HT-29 (cell line): ENCODE data around the gene CPVL. TPM values are rescaled to one million over a fixed set of nuclear protein-coding genes. Genes with fewer than 3 reads are reported as not detected.
A peak's percentile ranks its signal among the peaks of the same experiment; 100 is the strongest.

ENCODE experiments used
- DNase-seq: peaks from one replicate; pipeline ENCODE4 v3.0.0-alpha.2; 2015; ENCODE audit warnings: low spot score
- total RNA-seq: library from RNA; depleted of rRNA; stranded (reverse); fragments of >200 nt; shearing (Covaris generic); gene quantifications from 2 replicates; pipeline ENCODE4 v1.2.3, GENCODE V29; 2014

Gene CPVL
- total RNA-seq, 1 experiment from 2014 or later: 1.8 TPM

- DNase-seq: no peak
These were observed 10.6 kb upstream of the CPVL start for GRCh38 chr7:29156907-29157452.

GRCh38 chr7:29154076-29154475 is 7.7 kb upstream of the CPVL start:
- DNase-seq: no peak

DNA sequence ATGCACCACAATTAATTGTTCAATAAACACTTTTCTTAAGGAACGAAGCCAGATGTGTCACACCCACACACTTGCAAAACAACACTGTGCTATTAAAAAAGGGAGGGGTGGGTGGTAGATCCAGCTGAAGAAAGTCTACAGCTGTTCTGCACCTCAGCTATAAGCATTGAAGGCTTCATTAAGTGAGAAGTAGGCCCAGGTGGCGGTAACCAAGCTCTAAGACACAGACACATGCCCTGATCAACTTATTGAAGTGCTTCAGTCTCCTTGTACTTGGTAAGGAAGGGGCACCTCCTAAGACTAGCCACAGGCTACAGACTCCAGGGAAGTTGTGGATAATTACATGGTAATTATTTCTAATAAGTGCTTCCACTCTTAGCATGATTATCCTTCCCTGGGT is 4.5 kb upstream of the CPVL start:
- no peak for DNase-seq

DNA sequence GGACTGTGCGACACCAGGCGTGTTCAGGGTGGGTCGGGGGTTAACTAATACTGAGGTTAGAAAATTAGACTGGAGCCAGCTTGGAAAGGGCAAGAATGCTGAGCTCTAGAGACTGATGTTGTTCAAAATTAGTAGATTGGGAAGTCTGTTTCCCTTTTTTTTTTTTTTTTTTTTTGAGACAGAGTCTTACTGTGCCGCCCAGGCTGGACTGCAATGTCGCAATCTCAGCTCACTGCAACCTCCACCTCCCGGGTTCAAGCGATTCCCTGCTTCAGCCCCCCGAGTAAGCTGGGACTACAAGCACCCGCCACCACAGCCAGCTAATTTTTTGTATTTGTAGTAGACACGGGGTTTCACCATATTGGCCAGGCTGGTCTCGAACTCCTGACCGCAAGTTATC is 2.7 kb upstream of the CPVL start:
- DNase-seq: no peak

GRCh38 chr7:29147821-29148220 is 1.5 kb upstream of the CPVL start:
- DNase-seq: no peak

- DNase-seq: peak; percentile 30
These were observed 712 bp upstream of the CPVL start for GRCh38 chr7:29146888-29147609.

- DNase-seq: no peak
These were observed 732 bp downstream of the CPVL start for GRCh38 chr7:29145553-29146056.

DNA sequence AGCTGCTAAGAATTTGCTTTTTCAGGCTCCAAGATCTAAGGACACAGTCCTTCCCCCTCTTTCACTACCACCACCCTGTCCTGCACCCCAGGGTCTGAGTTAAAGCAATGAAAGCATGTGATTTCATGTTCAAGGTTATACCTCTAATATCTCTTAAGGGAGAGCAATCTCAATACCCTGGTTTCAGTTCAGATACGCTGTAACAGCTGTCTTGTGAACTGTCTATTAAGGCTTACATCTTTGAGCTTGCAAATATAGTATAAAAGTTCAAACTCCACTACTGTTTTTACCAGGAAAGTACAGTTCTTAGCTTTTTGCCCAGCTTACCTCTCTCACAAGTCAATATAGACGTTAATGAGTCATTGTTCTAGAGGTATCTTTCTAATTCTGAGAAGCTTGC is 2.6 kb downstream of the CPVL start:
- no peak for DNase-seq

DNA sequence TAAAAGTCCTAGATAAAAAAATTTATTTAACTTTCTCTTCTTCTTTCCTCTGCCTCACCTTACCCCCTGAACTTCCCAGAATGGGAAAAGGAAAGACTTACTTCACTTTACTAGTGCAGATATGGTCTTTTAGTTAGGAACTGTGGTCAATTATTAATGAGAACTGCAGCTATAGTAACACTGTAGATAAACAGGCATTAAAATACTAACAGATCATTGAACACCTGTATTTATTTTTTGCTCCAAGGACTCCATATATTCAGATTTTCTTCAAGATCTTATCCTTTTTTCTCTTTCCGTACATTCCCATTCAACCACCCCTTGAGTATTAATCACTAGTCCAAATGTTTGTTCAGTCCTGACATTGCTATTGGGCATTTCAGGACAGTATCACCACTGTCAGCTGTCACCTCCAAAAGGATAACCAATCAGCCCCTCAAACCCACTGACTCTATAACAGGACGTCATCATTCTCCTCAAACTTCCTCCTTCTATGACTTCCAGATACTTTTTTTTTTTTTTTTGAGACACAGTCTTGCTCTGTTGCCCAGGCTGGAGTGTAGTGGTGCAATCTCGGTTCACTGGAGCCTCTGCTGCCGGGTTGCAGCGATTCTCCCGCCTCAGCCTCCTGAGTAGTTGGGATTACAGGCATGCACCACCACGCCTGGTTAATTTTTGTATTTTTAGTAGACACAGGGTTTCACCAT is 4.2 kb downstream of the CPVL start:
- peak; percentile 46 for DNase-seq

DNA sequence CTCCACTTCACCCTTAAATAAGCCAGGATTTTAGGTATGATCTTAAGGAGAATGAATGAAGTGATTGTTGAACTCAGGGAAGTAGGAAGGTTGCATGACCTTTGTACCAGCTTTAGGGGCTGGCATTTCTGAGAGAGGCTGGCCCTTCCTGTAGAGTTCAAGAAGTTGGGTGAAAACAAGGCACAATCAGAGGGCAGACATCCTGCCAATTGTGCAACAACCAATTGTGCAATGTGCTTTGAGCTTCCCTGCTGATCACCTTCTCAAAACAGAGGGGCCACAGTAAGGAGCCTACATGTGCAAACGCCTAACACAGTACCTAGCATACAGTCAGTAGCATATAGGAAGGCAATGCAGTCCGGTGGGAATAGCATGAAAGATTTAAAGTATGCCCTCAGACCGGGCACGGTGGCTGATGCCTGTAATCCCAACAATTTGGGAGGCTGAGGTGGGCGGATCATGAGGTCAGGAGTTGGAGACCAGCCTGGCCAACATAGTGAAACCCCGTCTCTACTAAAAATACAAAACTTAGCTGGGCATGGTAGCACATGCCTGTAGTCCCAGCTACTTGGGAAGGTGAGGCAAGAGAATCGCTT is 5.4 kb downstream of the CPVL start:
- peak; percentile 38 for DNase-seq

DNA sequence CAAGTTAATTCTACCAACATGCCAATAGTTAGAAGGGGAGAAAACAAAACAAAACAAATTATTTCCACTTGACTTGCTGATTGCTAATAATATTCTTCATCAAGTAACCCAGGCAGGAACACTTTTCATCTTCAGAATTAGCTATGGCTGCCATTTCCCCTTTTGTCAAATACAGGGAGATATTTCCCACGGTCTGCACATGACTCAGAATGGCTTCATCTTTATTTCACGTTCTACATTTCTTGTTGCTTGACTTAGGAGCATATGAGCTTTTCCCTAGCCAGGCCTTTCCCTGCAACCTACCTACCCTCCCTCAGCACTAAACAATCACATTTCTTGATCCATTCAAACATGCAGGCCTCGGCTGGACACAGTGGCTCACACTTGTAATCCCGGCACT is 6.5 kb downstream of the CPVL start:
- DNase-seq: no peak

- DNase-seq: no peak
These were observed 7.1 kb downstream of the CPVL start for GRCh38 chr7:29139191-29139590.

- DNase-seq: no peak
These were observed 7.7 kb downstream of the CPVL start for GRCh38 chr7:29138588-29138987.

DNA sequence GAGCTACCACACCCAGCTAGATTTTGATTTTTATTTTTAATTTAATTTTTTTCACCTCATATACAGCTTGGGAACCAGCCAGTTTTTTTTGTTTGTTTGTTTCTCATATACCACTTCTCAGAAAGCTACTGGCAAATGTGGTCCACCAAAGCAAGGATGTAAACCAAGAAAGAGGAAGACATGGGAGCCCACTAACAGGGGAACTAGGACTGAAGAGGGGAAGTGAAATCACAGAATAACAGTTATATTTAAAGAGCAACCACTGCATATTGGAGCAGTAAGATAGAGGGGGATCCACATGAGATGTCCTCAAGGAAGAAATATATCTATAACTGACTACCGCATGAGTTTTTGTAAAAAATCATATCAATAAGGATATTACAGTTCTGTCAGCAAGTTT is 10.5 kb downstream of the CPVL start:
- DNase-seq: no peak

DNA sequence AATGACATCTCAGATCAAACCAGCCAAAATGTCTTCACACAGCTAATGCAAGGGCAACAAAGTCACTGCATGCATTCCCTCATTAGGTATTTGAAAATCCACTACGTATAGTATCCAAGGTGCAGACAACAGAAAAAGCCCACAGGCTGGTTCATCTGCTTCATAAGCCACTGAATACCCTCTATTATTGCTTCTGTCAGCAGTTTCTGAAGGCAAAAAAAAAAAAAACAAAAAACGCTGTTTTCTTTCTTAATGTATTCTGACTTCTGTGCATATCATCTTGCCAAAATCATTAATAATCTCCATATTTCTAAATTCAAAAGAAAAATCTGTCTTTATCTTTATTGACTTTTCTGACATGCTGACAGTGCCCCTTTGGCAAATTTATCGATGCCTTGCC is 13.4 kb downstream of the CPVL start:
- no peak for DNase-seq

GRCh38 chr7:29131678-29132077 is 14.7 kb downstream of the CPVL start:
- no peak for DNase-seq

GRCh38 chr7:29130096-29130495 is 16.2 kb downstream of the CPVL start:
- no peak for DNase-seq

DNA sequence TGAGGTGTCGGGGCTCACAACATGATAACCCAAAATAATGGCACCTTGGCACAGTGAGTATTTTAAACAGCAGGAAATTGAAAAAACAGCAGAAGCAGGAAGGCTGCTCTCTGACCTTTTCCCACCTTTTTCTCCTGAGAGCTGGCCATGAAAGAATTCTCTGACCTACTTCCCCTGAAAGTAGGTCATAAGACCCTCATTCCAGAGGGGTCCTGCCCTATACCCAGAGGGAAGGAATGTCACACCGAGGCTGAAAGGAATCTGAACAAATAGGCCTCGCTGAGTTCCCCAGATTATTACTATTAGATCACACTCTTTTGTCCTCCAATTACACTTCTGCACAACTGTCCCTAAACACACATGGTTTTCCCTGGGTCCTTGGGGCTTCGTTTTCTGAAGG is 18.8 kb downstream of the CPVL start:
- DNase-seq: no peak

DNA sequence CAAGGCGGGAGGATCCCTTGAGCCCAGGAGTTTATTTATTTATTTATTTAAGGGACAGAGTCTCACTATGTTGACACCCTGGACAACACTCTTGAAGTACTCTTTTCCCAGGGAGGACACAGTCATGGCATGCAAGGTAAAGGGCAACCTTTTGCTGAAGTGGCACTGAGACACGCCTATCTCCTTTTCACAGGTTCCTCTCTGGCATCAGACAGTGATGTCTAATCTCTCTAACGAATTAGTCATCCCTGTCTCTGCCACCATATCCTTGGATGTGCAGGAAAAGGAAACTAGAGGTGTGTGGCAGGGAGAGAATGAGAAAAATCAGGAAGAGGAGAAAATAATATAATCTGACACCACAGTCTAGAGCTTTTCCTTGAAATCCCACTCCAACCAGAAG is 19.5 kb downstream of the CPVL start:
- no peak for DNase-seq

DNA sequence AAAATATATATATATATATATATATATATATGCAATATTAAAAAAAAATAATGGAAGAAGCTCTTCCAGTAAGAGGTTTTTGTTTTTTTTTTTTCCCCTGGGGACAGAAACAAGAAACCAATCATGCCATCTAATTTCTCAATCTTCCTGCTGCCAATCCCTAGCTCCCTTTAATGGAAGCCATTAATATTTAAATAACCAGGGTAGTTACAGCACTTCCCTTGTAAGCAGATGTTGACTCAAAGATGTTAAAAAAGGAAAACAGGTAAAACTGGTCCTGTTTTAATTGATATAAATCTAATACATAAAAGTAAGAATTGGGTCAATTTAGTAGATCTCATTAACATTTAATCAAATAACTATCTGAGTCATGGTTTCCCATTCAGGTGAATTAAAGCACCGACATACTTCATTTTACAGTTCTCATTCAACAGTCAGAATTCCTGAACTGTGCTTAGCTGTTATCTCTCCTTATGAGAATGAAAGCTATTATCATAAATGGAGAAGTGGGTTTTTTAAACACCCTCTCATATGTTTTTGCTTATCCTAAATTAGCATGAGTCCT is 22.6 kb downstream of the CPVL start:
- no peak for DNase-seq

- DNase-seq: no peak
These were observed 23.6 kb downstream of the CPVL start for GRCh38 chr7:29122759-29123158.

DNA sequence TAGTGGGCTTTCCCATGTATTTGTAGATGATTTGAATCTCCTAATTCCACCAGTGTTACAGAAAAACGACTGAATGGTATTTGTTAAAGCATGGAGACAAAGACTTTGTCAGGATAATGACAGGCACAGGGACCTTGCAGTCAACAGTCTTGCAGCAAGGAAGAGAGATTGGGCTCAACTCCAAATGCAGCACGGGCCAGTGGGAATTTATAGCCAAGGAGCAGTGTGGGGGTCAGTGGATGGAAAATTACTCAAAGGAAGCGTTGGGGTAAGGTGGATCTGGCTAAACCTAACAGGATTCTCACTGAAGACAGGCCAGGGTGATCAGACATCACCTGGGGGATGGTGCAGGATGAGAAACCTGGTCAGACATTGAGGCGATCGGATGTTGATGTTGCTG is 24.3 kb downstream of the CPVL start:
- no peak for DNase-seq
